K562 (cell line): Measurements from ENCODE around the gene EFNA5. TPM values are rescaled to one million over a fixed set of nuclear protein-coding genes. Genes with fewer than 3 reads are reported as not detected.

ENCODE experiments used
- ATAC-seq: fragments of 200-7000 bp; cut with Tn5 transposase; 3 replicates; pipeline ENCODE4 v1.9.1; 2020; ENCODE audit warnings: moderate library complexity
- BruUV-seq: library from RNA; stranded (reverse); fragments of 400-500 nt; replicated peaks from 2 replicates; lab custom pipeline; 2021; lab: Mats Ljungman, UMichigan
- CTCF ChIA-PET: fragments of 300-600 bp; formaldehyde crosslinking; extraction: SDS; loops from one replicate; lab custom pipeline; 2021; ENCODE audit warnings: low intra/inter-chr PET ratio; lab: Yijun Ruan, JAX
- POLR2A ChIA-PET: fragments of 300-600, 350-650 bp; sonication (Branson Sonifier 250); formaldehyde crosslinking; extraction: SDS; loops from one replicate; lab custom pipeline; 2021; ENCODE audit warnings: antibody characterized with exemption, inconsistent platforms; lab: Yijun Ruan, JAX
- DNase-seq, 4 experiments: peaks; one replicate each; pipeline versions ENCODE4 v3.0.0 to v3.0.0-alpha.2; 2011 to 2018; ENCODE audit warnings: low spot score in 3 of 4, mixed read lengths in 3 of 4; ENCODE audit errors: extremely low read depth in 1 of 4
- FAIRE-seq: peaks from 2 replicates; lab custom pipeline; 2011; peaks lifted over from hg19 to GRCh38; lab: Jason Lieb, UNC
- H2AFZ ChIP-seq: 2 replicates; pipeline ENCODE4 v1.6.0; 2011; ENCODE audit warnings: low read depth, low read length, control low read depth, inconsistent platforms
- H3K27ac ChIP-seq: fragments of 200-600 bp; 3 replicates; pipeline ENCODE4 v1.8.0; 2011; ENCODE audit warnings: low read depth, mild to moderate bottlenecking, control low read depth, inconsistent platforms, low read length, moderate library complexity, mixed read lengths; ENCODE audit errors: extremely low read depth
- H3K27me3 ChIP-seq, 2 experiments: fragments of 300-600 bp in 1 of 2; 2 replicates in 1 of 2; 3 replicates in 1 of 2; pipeline versions ENCODE4 v1.6.0 to v1.8.0; 2011; ENCODE audit warnings: inconsistent platforms in 2 of 2, low read length in 2 of 2, mild to moderate bottlenecking in 1 of 2, mixed read lengths in 1 of 2, moderate library complexity in 1 of 2; ENCODE audit not compliant: control insufficient read depth in 2 of 2, insufficient read depth in 2 of 2
- H3K36me3 ChIP-seq: fragments of 300-600 bp; 3 replicates; pipeline ENCODE4 v1.8.0; 2011; ENCODE audit warnings: mild to moderate bottlenecking, low read length, inconsistent platforms; ENCODE audit not compliant: control insufficient read depth, insufficient read depth
- H3K4me1 ChIP-seq, 2 experiments: fragments of 200-600 bp in 1 of 2; replicated peaks in 1 of 2; 2 replicates in 1 of 2; 3 replicates in 1 of 2; pipeline versions ENCODE4 v1.5.1 to v1.8.0; 2011; ENCODE audit warnings: inconsistent platforms in 2 of 2, low read length in 2 of 2, mild to moderate bottlenecking in 1 of 2, mixed read lengths in 1 of 2, moderate library complexity in 1 of 2; ENCODE audit not compliant: control insufficient read depth in 2 of 2, insufficient read depth in 2 of 2
- H3K4me2 ChIP-seq: 2 replicates; pipeline ENCODE4 v1.6.1; 2011; ENCODE audit warnings: low read length, control low read depth, inconsistent platforms, mixed read lengths; ENCODE audit not compliant: insufficient read depth
- H3K4me3 ChIP-seq: fragments of 200-600 bp; sonication (generic), shearing (Covaris generic); 2 replicates; pipeline ENCODE4 v1.5.1; 2016; ENCODE audit warnings: control low read depth, inconsistent platforms
- H3K79me2 ChIP-seq: fragments of 200-600 bp; 3 replicates; pipeline ENCODE4 v1.8.0; 2011; ENCODE audit warnings: low read length, inconsistent platforms; ENCODE audit not compliant: control insufficient read depth, insufficient read depth
- H3K9ac ChIP-seq, 2 experiments: 2 replicates each; pipeline versions ENCODE4 v1.6.0 to v1.6.1; 2011; ENCODE audit warnings: low read depth in 2 of 2, low read length in 2 of 2, control low read depth in 1 of 2, inconsistent platforms in 1 of 2, mild to moderate bottlenecking in 1 of 2, mixed read lengths in 1 of 2; ENCODE audit not compliant: insufficient read depth in 1 of 2
- H3K9me1 ChIP-seq: one replicate; pipeline ENCODE4 v1.6.0; 2011; ENCODE audit warnings: inconsistent platforms, mild to moderate bottlenecking, low read length, moderate library complexity; ENCODE audit not compliant: control insufficient read depth, insufficient read depth
- H3K9me3 ChIP-seq: replicated peaks from 2 replicates; pipeline ENCODE4 v1.5.1; 2011; ENCODE audit warnings: low read depth, low read length, inconsistent platforms; ENCODE audit not compliant: control insufficient read depth, insufficient read depth
- H4K20me1 ChIP-seq: replicated peaks from 2 replicates; pipeline ENCODE4 v1.6.1; 2011; ENCODE audit warnings: low read length, inconsistent platforms, mixed read lengths; ENCODE audit not compliant: control insufficient read depth, insufficient read depth
- CBX3 ChIP-seq, 2 experiments: IDR thresholded peaks; 1 replicate in 1 of 2; 2 replicates in 1 of 2; pipeline ENCODE4 v1.6.1; 2012; ENCODE audit warnings: inconsistent platforms in 2 of 2, low read length in 2 of 2, borderline replicate concordance in 1 of 2, control low read depth in 1 of 2
- CREM ChIP-seq: IDR thresholded peaks from 2 replicates; pipeline ENCODE4 v1.6.1; 2014; ENCODE audit warnings: antibody characterized with exemption, low read depth
- MCM5 ChIP-seq: fragments of 450-650 bp; IDR thresholded peaks from 2 replicates; pipeline ENCODE4 v1.6.1; 2016; ENCODE audit warnings: low read depth
- NFE2 ChIP-seq: IDR thresholded peaks from 2 replicates; pipeline ENCODE4 v1.6.1; 2014; ENCODE audit warnings: antibody characterized with exemption, low read depth
- PTBP1 ChIP-seq: fragments of 200-400 bp; formaldehyde crosslinking; IDR thresholded peaks from 2 replicates; pipeline ENCODE4 v1.6.1; 2017; ENCODE audit warnings: low read depth, low read length
- SIRT6 ChIP-seq: IDR thresholded peaks from one replicate; pipeline ENCODE4 v1.6.1; 2012; ENCODE audit warnings: low read depth, mild to moderate bottlenecking, control low read depth, inconsistent platforms, low read length, moderate library complexity
- ZNF347 ChIP-seq: fragments of 450-650 bp; formaldehyde crosslinking; IDR thresholded peaks from 2 replicates; pipeline ENCODE4 v1.4.0; 2020; ENCODE audit warnings: low read depth, mild to moderate bottlenecking, moderate library complexity
- ZNF444 ChIP-seq: fragments of 250-450 bp; sonication (Bioruptor Pico); IDR thresholded peaks from 2 replicates; pipeline ENCODE4 v1.4.0; 2020; ENCODE audit warnings: mild to moderate bottlenecking, moderate library complexity
- ZNF584 ChIP-seq: fragments of 200-800 bp; sonication (Bioruptor generic); IDR thresholded peaks from 2 replicates; pipeline ENCODE4 v1.6.1; 2016; ENCODE audit warnings: low read depth, mild to moderate bottlenecking, missing genetic modification characterization, missing compliant biosample characterization
- WGBS: fragments of 100-300 bp; shearing (Covaris generic); methylation state at CpG from one replicate; pipeline ENCODE4 v1.1.6; 2016; ENCODE audit warnings: low coverage, mixed read lengths; ENCODE audit not compliant: insufficient coverage; ENCODE audit errors: missing lambda C conversion rate; 5-methylcytosine and 5-hydroxymethylcytosine counted together
- in situ Hi-C: fragments of 300-500 bp; cut with MboI; formaldehyde crosslinking; loops from 4 replicates; pipeline ENCODE4 v1.15.0; 2018; ENCODE audit warnings: inconsistent platforms, mixed read lengths
- intact Hi-C: fragments of 100-400 bp; cut with micrococcal nuclease; formaldehyde crosslinking; loops from 2 replicates; pipeline ENCODE4 v1.14.2; 2022
- polyA plus RNA-seq, 8 experiments: library from polyadenylated mRNA; depleted of rRNA in 4 of 8; stranded (reverse) in 5 of 8; unstranded in 3 of 8; fragments of >200 nt; fragmentation: Nextera tagmentation in 2 of 8; fragmentation: Illumina TruSeq in 1 of 8; extraction: Ambion mirVana in 2 of 8; extraction: Trizol in 1 of 8; gene quantifications; 2 replicates each; pipeline versions ENCODE4 v1.2.1 to v1.2.3, GENCODE V29; 2011 to 2014; ENCODE audit warnings: inconsistent platforms in 1 of 8, missing spikeins in 1 of 8
- total RNA-seq, 7 experiments: library from RNA; depleted of rRNA in 6 of 7; stranded (reverse); fragments of >200 nt in 6 of 7; fragmentation: Illumina TruSeq in 2 of 7; extraction: Trizol in 2 of 7; gene quantifications; 2 replicates each; pipeline versions ENCODE4 v1.2.1 to v1.2.3, GENCODE V29; 2011 to 2021; ENCODE audit warnings: low replicate concordance in 1 of 7

Gene EFNA5
- total and polyA plus RNA-seq, 9 of the 15 experiments (the other 6 are each of a cell fraction or from before 2014, with no cell fraction given), result 0.20 TPM; not detected in 8

- in situ Hi-C loops (no loop called here), intact Hi-C loops (no loop called here)
- no peak for ATAC-seq
- H3K9me1 ChIP-seq, result no peaks in the 10 kb centered on the region
- POLR2A ChIA-PET, result no interaction called here
- no peaks in the 10 kb centered on the region for H3K4me1 ChIP-seq
- no peak for FAIRE-seq
- no peak overlapping the region for H3K9ac ChIP-seq
- H3K27ac ChIP-seq, result no peak overlapping the region
- H3K4me2 ChIP-seq, result no peak overlapping the region
- WGBS, result 11% methylated on average over 2 of the region's 2 CpGs
- no peaks in the 10 kb centered on the region; the same call in 1 of the 2 replicates for H3K9me3 ChIP-seq
- H2AFZ ChIP-seq, result no peak overlapping the region
- no peaks in the 10 kb centered on the region for H3K27me3 ChIP-seq
- no TSS peak for BruUV-seq
- CTCF ChIA-PET, result no interaction called here
- no peaks in the 10 kb centered on the region for H3K36me3 ChIP-seq
- H3K4me3 ChIP-seq, result no peak overlapping the region
- no peak for DNase-seq
- no peak for TF ChIP-seq CREM
- TF ChIP-seq CBX3 (IDR thresholded peaks at IDR 0.05; ENCODE audit: borderline replicate concordance in 1 of 2, low read length in 2 of 2), result no peak
- TF ChIP-seq ZNF347 (CRISPR knock-in tag), result no peak
- TF ChIP-seq NFE2, result no peak
- TF ChIP-seq MCM5, result no peak
- TF ChIP-seq ZNF584 (CRISPR knock-in tag), result no peak
- TF ChIP-seq PTBP1, result no peak
- TF ChIP-seq ZNF444 (CRISPR knock-in tag), result no peak
- TF ChIP-seq SIRT6, result no peak
- no peaks in the 10 kb centered on the region for H3K79me2 ChIP-seq
- no peaks in the 10 kb centered on the region for H4K20me1 ChIP-seq
These were observed 292.4 kb downstream of the EFNA5 start for GRCh38 chr5:107378218-107378899.
